Gastroesophageal sphincter (tissue), 4 donors: ENCODE results near the gene SPEF2. TPM values are rescaled to one million over a fixed set of nuclear protein-coding genes. Genes with fewer than 3 reads are reported as not detected.
"Not testable (repeated sequence)": the region's sequence is repeated elsewhere in the genome, so short reads cannot be mapped to it uniquely, and the experiment has no call there.

Experiments used
- ATAC-seq: fragments of 150-250 bp; one replicate; pipeline ENCODE4 v1.9.1; 2016; ENCODE audit warnings: mild to moderate bottlenecking, moderate library complexity
- H3K27ac ChIP-seq, 4 donors: fragments of 200-600 bp; sonication (generic) in 3 of 4; 1 replicate in 3 of 4; 2 replicates in 1 of 4; pipeline ENCODE4 v1.5.1; 2016 to 2019
- H3K27me3 ChIP-seq: fragments of 200-600 bp; sonication (generic); one replicate; pipeline ENCODE4 v1.5.1; 2019
- H3K36me3 ChIP-seq, 2 donors: fragments of 200-600 bp; sonication (generic); one replicate each; pipeline ENCODE4 v1.5.1; 2019; ENCODE audit warnings: control low read depth in 1 of 2
- H3K4me1 ChIP-seq, 3 donors: fragments of 200-600 bp; sonication (generic); 1 replicate in 2 of 3; 2 replicates in 1 of 3; pipeline ENCODE4 v1.5.1; 2016 to 2019; ENCODE audit warnings: control low read depth in 2 of 3
- H3K4me3 ChIP-seq, 2 donors: fragments of 200-600 bp; sonication (generic); one replicate each; pipeline ENCODE4 v1.5.1; 2019; ENCODE audit warnings: mild to moderate bottlenecking in 1 of 2, moderate library complexity in 1 of 2
- H3K9me3 ChIP-seq, 3 donors: fragments of 200-600 bp; sonication (generic); one replicate each; pipeline ENCODE4 v1.5.1; 2017 to 2019; ENCODE audit warnings: control low read depth in 2 of 3
- CTCF ChIP-seq, 4 experiments: fragments of 200-600 bp in 2 of 4; fragments of 450-650 bp in 2 of 4; sonication (generic) in 1 of 4; IDR thresholded peaks; one replicate each; pipeline ENCODE4 v1.5.1; 2017 to 2019; ENCODE audit warnings: antibody characterized with exemption in 4 of 4, mild to moderate bottlenecking in 2 of 4, moderate library complexity in 2 of 4
- EP300 ChIP-seq: sonication (generic); formaldehyde crosslinking; IDR thresholded peaks from one replicate; pipeline ENCODE4 v1.6.1; 2017; ENCODE audit warnings: antibody characterized with exemption, mild to moderate bottlenecking
- POLR2A ChIP-seq, 2 donors: fragments of 450-650 bp; IDR thresholded peaks; one replicate each; pipeline ENCODE4 v1.6.1; 2017; ENCODE audit warnings: antibody characterized with exemption in 2 of 2, mild to moderate bottlenecking in 2 of 2, moderate library complexity in 1 of 2
- POLR2AphosphoS5 ChIP-seq: sonication (generic); formaldehyde crosslinking; IDR thresholded peaks from one replicate; pipeline ENCODE4 v1.6.1; 2017; ENCODE audit warnings: antibody characterized with exemption
- WGBS, 2 donors: methylation state at CpG; one replicate each; pipeline ENCODE4 v1.1.5; 2018; ENCODE audit warnings: low coverage in 1 of 2; 5-methylcytosine and 5-hydroxymethylcytosine counted together
- total RNA-seq, 4 donors: library from RNA; depleted of rRNA; stranded (reverse); fragments of >200 nt; gene quantifications; one replicate each; pipeline ENCODE4 v1.1.0, GENCODE V29; 2016

The SPEF2 gene
- total RNA-seq, 4 donors from 2014 or later, result 2.1 to 5.8 (median 3.1) TPM

GRCh38 chr5:35664584-35664983 is 46.9 kb downstream of the SPEF2 start:
- TF ChIP-seq POLR2A (IDR thresholded peaks at IDR 0.05) (no peak), EP300 (no peak), POLR2AphosphoS5 (no peak), CTCF (IDR thresholded peaks at IDR 0.05) (no peak)
- H3K27ac ChIP-seq, result no peak overlapping the region
- no peak for ATAC-seq
- no peaks in the 10 kb centered on the region for H3K4me1 ChIP-seq
- 70 to 85% methylated on average over 4 of the region's 4 CpGs for WGBS, 2 donors
- no peaks in the 10 kb centered on the region for H3K27me3 ChIP-seq
- H3K9me3 ChIP-seq, result no peaks in the 10 kb centered on the region
- peaks cover 0 to 5% of the 10 kb centered on the region in 2 donors for H3K36me3 ChIP-seq
- no peak overlapping the region for H3K4me3 ChIP-seq

- Histone ChIP-seq H3K4me3 (no peak overlapping the region), H3K4me1 (no peaks in the 10 kb centered on the region), H3K27ac (no peak overlapping the region), H3K36me3 (peaks cover 0 to 5% of the 10 kb centered on the region in 2 donors), H3K27me3 (no peaks in the 10 kb centered on the region), H3K9me3 (no peaks in the 10 kb centered on the region)
- 48 to 66% methylated on average over 2 to 3 of the region's 4 CpGs for WGBS, 2 donors
- no peak for ATAC-seq
- TF ChIP-seq EP300 (no peak), POLR2AphosphoS5 (no peak), POLR2A (IDR thresholded peaks at IDR 0.05) (no peak), CTCF (IDR thresholded peaks at IDR 0.05) (no peak)
Observed at GRCh38 chr5:35665096-35665495, 47.4 kb downstream of the SPEF2 start.

- Histone ChIP-seq H3K4me1 (peaks cover 0 to 7% (median 3%) of the 10 kb centered on the region in 3 donors), H3K36me3 (no peaks in the 10 kb centered on the region), H3K27me3 (no peaks in the 10 kb centered on the region), H3K9me3 (no peaks in the 10 kb centered on the region), H3K27ac (no peak overlapping the region), H3K4me3 (no peak overlapping the region)
- ATAC-seq, result no peak
- TF ChIP-seq POLR2AphosphoS5, result no peak
- TF ChIP-seq CTCF (IDR thresholded peaks at IDR 0.05), result no peak
- TF ChIP-seq EP300, result no peak
- no peak for TF ChIP-seq POLR2A (IDR thresholded peaks at IDR 0.05)
- WGBS, 2 donors, result 89 to 92% methylated on average over 2 of the region's 2 CpGs
Observed at GRCh38 chr5:35668319-35668718, 50.7 kb downstream of the SPEF2 start.

- no peaks in the 10 kb centered on the region for H3K36me3 ChIP-seq
- no peak for ATAC-seq
- no peaks in the 10 kb centered on the region for H3K9me3 ChIP-seq
- H3K4me3 ChIP-seq, result no peak overlapping the region
- H3K4me1 ChIP-seq, result peaks cover 0 to 7% (median 3%) of the 10 kb centered on the region in 3 donors
- WGBS, 2 donors, result 62 to 96% methylated on average over 2 of the region's 2 CpGs
- no peak for TF ChIP-seq CTCF (IDR thresholded peaks at IDR 0.05)
- no peak for TF ChIP-seq POLR2A (IDR thresholded peaks at IDR 0.05)
- TF ChIP-seq EP300, result no peak
- no peak for TF ChIP-seq POLR2AphosphoS5
- no peak overlapping the region for H3K27ac ChIP-seq
- H3K27me3 ChIP-seq, result no peaks in the 10 kb centered on the region
Observed at GRCh38 chr5:35668794-35669193, 51.1 kb downstream of the SPEF2 start.

- H3K4me1 ChIP-seq, result peaks cover 0 to 7% (median 3%) of the 10 kb centered on the region in 3 donors
- no peaks in the 10 kb centered on the region for H3K9me3 ChIP-seq
- H3K4me3 ChIP-seq, result no peak overlapping the region
- no peaks in the 10 kb centered on the region for H3K27me3 ChIP-seq
- 74 to 76% methylated on average over 5 of the region's 5 CpGs for WGBS, 2 donors
- H3K36me3 ChIP-seq, result no peaks in the 10 kb centered on the region
- no peak overlapping the region for H3K27ac ChIP-seq
- ATAC-seq, result no peak
- no peak for TF ChIP-seq POLR2AphosphoS5
- no peak for TF ChIP-seq EP300
- TF ChIP-seq CTCF (IDR thresholded peaks at IDR 0.05), result no peak
Observed at GRCh38 chr5:35671541-35672295, 54.1 kb downstream of the SPEF2 start.

GRCh38 chr5:35672296-35672655 is 54.6 kb downstream of the SPEF2 start:
- not testable (repeated sequence) for H3K27me3 ChIP-seq, H3K4me1 ChIP-seq, ATAC-seq, H3K27ac ChIP-seq, H3K4me3 ChIP-seq, H3K9me3 ChIP-seq, H3K36me3 ChIP-seq
- WGBS, 2 donors, result 50 to 89% methylated on average over 1 of the region's 1 CpG
